Karpas-422 (cell line): Measurements from ENCODE around the gene AVEN. TPM values are rescaled to one million over a fixed set of nuclear protein-coding genes. Genes with fewer than 3 reads are reported as not detected.
"Not testable (repeated sequence)": the region's sequence is repeated elsewhere in the genome, so short reads cannot be mapped to it uniquely, and the experiment has no call there.

Experiments
- DNase-seq: peaks from one replicate; pipeline ENCODE4 v3.0.0-alpha.2; 2015
- H2AFZ ChIP-seq: fragments of 200-600 bp; sonication (generic); 2 replicates; pipeline ENCODE4 v1.6.1; 2014; ENCODE audit warnings: antibody characterized with exemption, low read length, mixed read lengths
- H3K27ac ChIP-seq: fragments of 200-600 bp; sonication (generic); 2 replicates; pipeline ENCODE4 v1.5.1; 2014; ENCODE audit warnings: mild to moderate bottlenecking, low read length, moderate library complexity
- H3K27me3 ChIP-seq: fragments of 200-600 bp; sonication (generic); 2 replicates; pipeline ENCODE4 v1.6.1; 2014; ENCODE audit warnings: low read length, mixed read lengths
- H3K36me3 ChIP-seq: fragments of 200-600 bp; sonication (generic); 2 replicates; pipeline ENCODE4 v1.6.1; 2014; ENCODE audit warnings: low read length, mixed read lengths; ENCODE audit not compliant: insufficient read depth
- H3K4me1 ChIP-seq: fragments of 200-600 bp; sonication (generic); 2 replicates; pipeline ENCODE4 v1.6.1; 2014; ENCODE audit warnings: mild to moderate bottlenecking, low read length, mixed read lengths
- H3K4me2 ChIP-seq: fragments of 200-600 bp; sonication (generic); 2 replicates; pipeline ENCODE4 v1.6.1; 2014; ENCODE audit warnings: low read length, low read depth, mild to moderate bottlenecking; ENCODE audit not compliant: poor library complexity, severe bottlenecking
- H3K4me3 ChIP-seq: fragments of 200-600 bp; sonication (generic); 2 replicates; pipeline ENCODE4 v1.5.1; 2014; ENCODE audit warnings: mild to moderate bottlenecking, antibody characterized with exemption, low read length, mixed read lengths
- H3K79me2 ChIP-seq: fragments of 200-600 bp; sonication (generic); 2 replicates; pipeline ENCODE4 v1.6.1; 2014; ENCODE audit warnings: mild to moderate bottlenecking, low read length, mixed read lengths
- H3K9ac ChIP-seq: fragments of 200-600 bp; sonication (generic); 2 replicates; pipeline ENCODE4 v1.6.0; 2014; ENCODE audit warnings: low read length
- H3K9me2 ChIP-seq: fragments of 200-600 bp; sonication (generic), shearing (Covaris generic); replicated peaks from 2 replicates; pipeline ENCODE4 v1.6.0; 2014; ENCODE audit warnings: mild to moderate bottlenecking, low read length, moderate library complexity; ENCODE audit not compliant: insufficient read depth
- H3K9me3 ChIP-seq: fragments of 300-700, 200-600 bp; sonication (generic); 2 replicates; pipeline ENCODE4 v1.6.1; 2014; ENCODE audit warnings: low read length, mixed read lengths
- H4K20me1 ChIP-seq: fragments of 200-600 bp; sonication (generic); 2 replicates; pipeline ENCODE4 v1.6.1; 2014; ENCODE audit warnings: mild to moderate bottlenecking, antibody characterized with exemption, low read length, low read depth; ENCODE audit not compliant: insufficient read depth
- total RNA-seq: library from RNA; depleted of rRNA; stranded (reverse); fragments of >200 nt; shearing (Covaris generic); gene quantifications from 2 replicates; pipeline ENCODE4 v1.2.3, GENCODE V29; 2014; ENCODE audit warnings: low replicate concordance

AVEN gene
- total RNA-seq, 1 experiment from 2014 or later: 4.6 TPM

GRCh38 chr15:34013746-34014145 lies 25.3 kb downstream of the AVEN start:
- no peaks in the 10 kb centered on the region for H3K9me2 ChIP-seq
- H3K27ac ChIP-seq: no peak overlapping the region
- H3K9ac ChIP-seq: no peak overlapping the region
- DNase-seq: no peak
- no peaks in the 10 kb centered on the region for H3K36me3 ChIP-seq
- H3K4me1 ChIP-seq: no peaks in the 10 kb centered on the region
- H3K27me3 ChIP-seq: no peaks in the 10 kb centered on the region
- H4K20me1 ChIP-seq: peaks cover 24% of the 10 kb centered on the region
- no peak overlapping the region for H2AFZ ChIP-seq
- no peak overlapping the region for H3K4me3 ChIP-seq
- H3K4me2 ChIP-seq: no peak overlapping the region
- H3K9me3 ChIP-seq: no peaks in the 10 kb centered on the region
- H3K79me2 ChIP-seq: no peaks in the 10 kb centered on the region

GRCh38 chr15:34012461-34013028 lies 26.5 kb downstream of the AVEN start:
- no peak overlapping the region for H3K4me2 ChIP-seq
- no peak for DNase-seq
- peaks cover 28% of the 10 kb centered on the region for H4K20me1 ChIP-seq
- no peaks in the 10 kb centered on the region for H3K36me3 ChIP-seq
- H3K79me2 ChIP-seq: no peaks in the 10 kb centered on the region
- H3K27me3 ChIP-seq: no peaks in the 10 kb centered on the region
- no peak overlapping the region for H2AFZ ChIP-seq
- no peak overlapping the region for H3K27ac ChIP-seq
- no peaks in the 10 kb centered on the region for H3K9me3 ChIP-seq
- no peak overlapping the region for H3K9ac ChIP-seq
- H3K4me3 ChIP-seq: no peak overlapping the region
- H3K9me2 ChIP-seq: no peaks in the 10 kb centered on the region
- H3K4me1 ChIP-seq: no peaks in the 10 kb centered on the region

DNA sequence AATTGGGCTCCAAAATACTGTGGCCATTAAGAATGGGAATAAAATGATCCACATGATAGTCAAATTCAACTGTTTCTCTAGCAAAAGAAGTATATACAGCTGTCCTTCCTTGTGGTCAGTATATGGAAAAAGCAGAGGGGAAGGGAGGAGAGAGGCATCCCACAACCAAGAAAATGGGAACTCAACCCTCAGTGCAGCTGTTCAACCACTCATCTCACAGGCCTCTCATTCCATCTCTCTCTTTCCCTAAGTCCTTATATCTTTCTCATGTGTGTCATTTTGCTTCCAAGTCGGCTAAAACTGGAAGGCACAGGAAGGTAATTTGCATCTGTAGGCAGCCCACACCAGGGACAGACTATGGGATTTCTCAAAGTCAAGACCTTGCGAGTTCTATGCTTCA lies 27.5 kb downstream of the AVEN start:
- no peaks in the 10 kb centered on the region for H3K27me3 ChIP-seq
- no peak overlapping the region for H3K9ac ChIP-seq
- no peaks in the 10 kb centered on the region for H3K36me3 ChIP-seq
- H4K20me1 ChIP-seq: peaks cover 35% of the 10 kb centered on the region
- H3K27ac ChIP-seq: no peak overlapping the region
- no peaks in the 10 kb centered on the region for H3K9me2 ChIP-seq
- H3K4me1 ChIP-seq: no peaks in the 10 kb centered on the region
- no peak overlapping the region for H3K4me3 ChIP-seq
- no peak for DNase-seq
- H3K9me3 ChIP-seq: no peaks in the 10 kb centered on the region
- no peak overlapping the region for H2AFZ ChIP-seq
- H3K79me2 ChIP-seq: no peaks in the 10 kb centered on the region
- H3K4me2 ChIP-seq: no peak overlapping the region

- Histone ChIP-seq H3K36me3 (no peaks in the 10 kb centered on the region), H4K20me1 (peaks cover 35% of the 10 kb centered on the region), H3K4me1 (no peaks in the 10 kb centered on the region), H3K27me3 (no peaks in the 10 kb centered on the region), H3K9me3 (no peaks in the 10 kb centered on the region), H3K9ac (no peak overlapping the region), H3K79me2 (no peaks in the 10 kb centered on the region), H3K4me3 (no peak overlapping the region), H3K4me2 (no peak overlapping the region), H2AFZ (no peak overlapping the region), H3K27ac (no peak overlapping the region), H3K9me2 (no peaks in the 10 kb centered on the region)
- DNase-seq: no peak
Observed at GRCh38 chr15:34010921-34011320, 28.1 kb downstream of the AVEN start.

- Histone ChIP-seq H4K20me1 (peaks cover 32% of the 10 kb centered on the region), H3K9ac (no peak overlapping the region), H3K36me3 (no peaks in the 10 kb centered on the region), H3K9me3 (no peaks in the 10 kb centered on the region), H3K9me2 (no peaks in the 10 kb centered on the region), H3K27ac (no peak overlapping the region), H3K4me1 (no peaks in the 10 kb centered on the region), H3K4me3 (no peak overlapping the region), H3K4me2 (no peak overlapping the region), H3K27me3 (no peaks in the 10 kb centered on the region), H2AFZ (no peak overlapping the region), H3K79me2 (no peaks in the 10 kb centered on the region)
- DNase-seq: no peak
Observed at GRCh38 chr15:34009656-34010055, 29.3 kb downstream of the AVEN start.

GRCh38 chr15:34006381-34006780 lies 32.6 kb downstream of the AVEN start:
- no peaks in the 10 kb centered on the region for H3K36me3 ChIP-seq
- peaks cover 16% of the 10 kb centered on the region for H4K20me1 ChIP-seq
- H3K27me3 ChIP-seq: no peaks in the 10 kb centered on the region
- no peak for DNase-seq
- H3K9me2 ChIP-seq: no peaks in the 10 kb centered on the region
- H3K4me2 ChIP-seq: no peak overlapping the region
- no peak overlapping the region for H3K4me3 ChIP-seq
- H3K9ac ChIP-seq: no peak overlapping the region
- H3K27ac ChIP-seq: no peak overlapping the region
- no peaks in the 10 kb centered on the region for H3K79me2 ChIP-seq
- H3K9me3 ChIP-seq: no peaks in the 10 kb centered on the region
- no peaks in the 10 kb centered on the region for H3K4me1 ChIP-seq
- no peak overlapping the region for H2AFZ ChIP-seq

GRCh38 chr15:34001536-34001935 lies 37.5 kb downstream of the AVEN start:
- no peaks in the 10 kb centered on the region for H3K27me3 ChIP-seq
- no peak for DNase-seq
- no peaks in the 10 kb centered on the region for H3K36me3 ChIP-seq
- no peak overlapping the region for H3K4me2 ChIP-seq
- no peak overlapping the region for H3K4me3 ChIP-seq
- H3K9me2 ChIP-seq: no peaks in the 10 kb centered on the region
- H3K79me2 ChIP-seq: no peaks in the 10 kb centered on the region
- H3K4me1 ChIP-seq: no peaks in the 10 kb centered on the region
- no peak overlapping the region for H3K9ac ChIP-seq
- peaks cover 10% of the 10 kb centered on the region; the same call in 1 of the 2 replicates for H4K20me1 ChIP-seq
- no peak overlapping the region for H2AFZ ChIP-seq
- H3K27ac ChIP-seq: no peak overlapping the region
- no peaks in the 10 kb centered on the region for H3K9me3 ChIP-seq

- H3K4me2 ChIP-seq, H3K36me3 ChIP-seq, DNase-seq, H3K79me2 ChIP-seq, H3K9me3 ChIP-seq, H3K27me3 ChIP-seq, H3K27ac ChIP-seq, H3K4me3 ChIP-seq, H3K9me2 ChIP-seq, H3K9ac ChIP-seq, H2AFZ ChIP-seq, H3K4me1 ChIP-seq: not testable (repeated sequence)
- H4K20me1 ChIP-seq: peaks cover 13% of the 10 kb centered on the region
Observed at GRCh38 chr15:33995666-33996065, 43.3 kb downstream of the AVEN start.
